ENCODE results near the gene FBXW5. TPM values are rescaled to one million over a fixed set of nuclear protein-coding genes. Genes with fewer than 3 reads are reported as not detected.

FBXW5 gene
- total RNA-seq, 1 experiment from 2014 or later, result 88.0 TPM

DNA sequence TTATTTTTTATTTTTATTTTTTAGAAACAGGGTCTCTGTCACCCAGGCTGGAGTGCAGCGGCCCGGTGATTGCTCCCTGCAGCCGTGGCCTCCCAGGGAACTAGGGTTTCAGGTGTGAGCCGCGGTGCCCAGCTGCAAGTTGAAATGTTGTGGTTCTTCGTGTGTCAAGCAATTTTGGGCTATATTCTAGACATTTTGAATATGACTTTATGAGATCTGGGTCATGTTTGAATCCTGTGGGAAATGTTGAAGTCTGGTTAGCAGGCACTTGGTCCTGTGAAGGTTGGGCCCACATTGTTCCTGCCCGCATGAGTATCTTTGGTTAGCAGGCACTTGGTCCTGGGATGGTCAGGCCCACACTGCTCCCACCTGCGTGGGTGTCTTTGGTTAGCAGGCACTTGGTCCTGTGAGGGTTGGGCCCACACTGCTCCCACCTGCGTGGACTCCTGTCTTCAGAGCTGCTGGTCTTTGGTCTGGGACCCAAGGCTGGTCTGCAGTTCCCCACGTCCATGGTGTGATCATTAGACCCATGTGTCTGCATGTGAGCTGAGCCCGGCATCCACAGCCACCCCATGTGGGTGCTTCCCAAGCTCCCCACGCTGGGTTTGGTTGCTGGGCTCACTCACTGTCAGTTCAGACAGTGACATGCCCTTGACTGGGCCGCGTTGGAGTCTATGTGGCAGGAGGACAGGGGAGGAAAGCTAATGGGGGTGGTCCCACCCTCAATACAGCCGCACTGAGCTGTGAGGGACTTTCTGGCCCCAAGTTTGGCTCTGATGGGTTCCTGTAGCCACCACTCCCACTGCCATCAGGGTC is 7.1 kb downstream of the FBXW5 start:
- ChIA-PET RAD21 (ENCODE audit: low non-redundant PET in 1 of 2, low total read pairs in 2 of 2, uncharacterized antibody in 2 of 2, unreplicated experiment in 2 of 2) (no interaction called here), CTCF (interaction anchor here (1.8 kb wide), 1 partner anchor 11 kb away, joined by 5 read pairs; no protein-coding TSS in a partner anchor), POLR2A (interaction anchor here (0.7 kb wide), 1 partner anchor 11 kb away, joined by 3 read pairs; no protein-coding TSS in a partner anchor)
- H3K79me2 ChIP-seq (ENCODE audit: insufficient read depth, low read length), result peaks cover 2% of the 10 kb centered on the region; the same call in 1 of the 2 replicates
- no peaks in the 10 kb centered on the region for H3K27me3 ChIP-seq (ENCODE audit: insufficient read depth, low read length)
- H3K9ac ChIP-seq (ENCODE audit: low read length), result no peak overlapping the region
- H2AFZ ChIP-seq (ENCODE audit: low read depth, low read length, poor library complexity, severe bottlenecking), result no peak overlapping the region
- no peaks in the 10 kb centered on the region for H3K9me3 ChIP-seq (ENCODE audit: control insufficient read depth in 1 of 2, insufficient read depth in 1 of 2, low read depth in 1 of 2, low read length in 2 of 2)
- no peak overlapping the region for H3K4me2 ChIP-seq (ENCODE audit: low read length)
- H3K36me3 ChIP-seq (ENCODE audit: control insufficient read depth in 1 of 2, insufficient read depth in 2 of 2, low read length in 2 of 2), result peaks cover 10 to 15% of the 10 kb centered on the region in 2 experiments; a peak in 3 of 4 replicates
- no peak for ATAC-seq
- H3K4me3 ChIP-seq (replicated peaks in 1 of 2; ENCODE audit: low read depth in 1 of 2, low read length in 2 of 2), result no peak overlapping the region
- DNase-seq (ENCODE audit: low read depth, low spot score), result no peak
- no peaks in the 10 kb centered on the region for H4K20me1 ChIP-seq (ENCODE audit: insufficient read depth)
- BruUV-seq (replicated peaks), result no TSS peak
- TF ChIP-seq EGR1 (IDR thresholded peaks at IDR 0.05; ENCODE audit: low read depth) (no peak), SIN3A (IDR thresholded peaks at IDR 0.05; ENCODE audit: low read depth) (no peak), CEBPB (IDR thresholded peaks at IDR 0.05; ENCODE audit: low read depth) (no peak), EZH2phosphoT487 (IDR thresholded peaks at IDR 0.05; ENCODE audit: borderline replicate concordance) (no peak), FOSL1 (IDR thresholded peaks at IDR 0.05; ENCODE audit: low read depth) (no peak), SP1 (IDR thresholded peaks at IDR 0.05; ENCODE audit: low read depth) (no peak), EZH2 (IDR thresholded peaks at IDR 0.05) (no peak), POLR2A (IDR thresholded peaks at IDR 0.05; ENCODE audit: borderline replicate concordance, extremely low read depth, insufficient read depth, insufficient read length) (no peak), ZFX (IDR thresholded peaks at IDR 0.05) (no peak), SRF (IDR thresholded peaks at IDR 0.05; ENCODE audit: low read depth) (no peak), ELF1 (IDR thresholded peaks at IDR 0.05; ENCODE audit: borderline replicate concordance, low read depth) (no peak), CBX3 (IDR thresholded peaks at IDR 0.05; ENCODE audit: low read depth) (no peak), TCF7L2 (IDR thresholded peaks at IDR 0.05; ENCODE audit: borderline replicate concordance, extremely low read depth, insufficient read depth, insufficient read length) (no peak), POLR2AphosphoS5 (IDR thresholded peaks at IDR 0.05; ENCODE audit: low read depth, low read length) (no peak)
- TF ChIP-seq, protein P1, sequence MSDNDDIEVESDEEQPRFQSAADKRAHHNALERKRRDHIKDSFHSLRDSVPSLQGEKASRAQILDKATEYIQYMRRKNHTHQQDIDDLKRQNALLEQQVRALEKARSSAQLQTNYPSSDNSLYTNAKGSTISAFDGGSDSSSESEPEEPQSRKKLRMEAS (IDR thresholded peaks at IDR 0.05), result no peak
- TF ChIP-seq, protein P2, sequence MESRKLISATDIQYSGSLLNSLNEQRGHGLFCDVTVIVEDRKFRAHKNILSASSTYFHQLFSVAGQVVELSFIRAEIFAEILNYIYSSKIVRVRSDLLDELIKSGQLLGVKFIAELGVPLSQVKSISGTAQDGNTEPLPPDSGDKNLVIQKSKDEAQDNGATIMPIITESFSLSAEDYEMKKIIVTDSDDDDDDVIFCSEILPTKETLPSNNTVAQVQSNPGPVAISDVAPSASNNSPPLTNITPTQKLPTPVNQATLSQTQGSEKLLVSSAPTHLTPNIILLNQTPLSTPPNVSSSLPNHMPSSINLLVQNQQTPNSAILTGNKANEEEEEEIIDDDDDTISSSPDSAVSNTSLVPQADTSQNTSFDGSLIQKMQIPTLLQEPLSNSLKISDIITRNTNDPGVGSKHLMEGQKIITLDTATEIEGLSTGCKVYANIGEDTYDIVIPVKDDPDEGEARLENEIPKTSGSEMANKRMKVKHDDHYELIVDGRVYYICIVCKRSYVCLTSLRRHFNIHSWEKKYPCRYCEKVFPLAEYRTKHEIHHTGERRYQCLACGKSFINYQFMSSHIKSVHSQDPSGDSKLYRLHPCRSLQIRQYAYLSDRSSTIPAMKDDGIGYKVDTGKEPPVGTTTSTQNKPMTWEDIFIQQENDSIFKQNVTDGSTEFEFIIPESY (IDR thresholded peaks at IDR 0.05; ENCODE audit: extremely low read depth, insufficient replicate concordance, low read length), result no peak
- TF ChIP-seq, protein P3, sequence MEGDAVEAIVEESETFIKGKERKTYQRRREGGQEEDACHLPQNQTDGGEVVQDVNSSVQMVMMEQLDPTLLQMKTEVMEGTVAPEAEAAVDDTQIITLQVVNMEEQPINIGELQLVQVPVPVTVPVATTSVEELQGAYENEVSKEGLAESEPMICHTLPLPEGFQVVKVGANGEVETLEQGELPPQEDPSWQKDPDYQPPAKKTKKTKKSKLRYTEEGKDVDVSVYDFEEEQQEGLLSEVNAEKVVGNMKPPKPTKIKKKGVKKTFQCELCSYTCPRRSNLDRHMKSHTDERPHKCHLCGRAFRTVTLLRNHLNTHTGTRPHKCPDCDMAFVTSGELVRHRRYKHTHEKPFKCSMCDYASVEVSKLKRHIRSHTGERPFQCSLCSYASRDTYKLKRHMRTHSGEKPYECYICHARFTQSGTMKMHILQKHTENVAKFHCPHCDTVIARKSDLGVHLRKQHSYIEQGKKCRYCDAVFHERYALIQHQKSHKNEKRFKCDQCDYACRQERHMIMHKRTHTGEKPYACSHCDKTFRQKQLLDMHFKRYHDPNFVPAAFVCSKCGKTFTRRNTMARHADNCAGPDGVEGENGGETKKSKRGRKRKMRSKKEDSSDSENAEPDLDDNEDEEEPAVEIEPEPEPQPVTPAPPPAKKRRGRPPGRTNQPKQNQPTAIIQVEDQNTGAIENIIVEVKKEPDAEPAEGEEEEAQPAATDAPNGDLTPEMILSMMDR (IDR thresholded peaks at IDR 0.05 in 2 of 3, conservative IDR thresholded peaks at IDR 0.05 in 1 of 3; ENCODE audit: borderline replicate concordance in 1 of 3, insufficient read depth in 1 of 3, low read depth in 2 of 3, low read length in 2 of 3), result no peak
- TF ChIP-seq, protein P4, sequence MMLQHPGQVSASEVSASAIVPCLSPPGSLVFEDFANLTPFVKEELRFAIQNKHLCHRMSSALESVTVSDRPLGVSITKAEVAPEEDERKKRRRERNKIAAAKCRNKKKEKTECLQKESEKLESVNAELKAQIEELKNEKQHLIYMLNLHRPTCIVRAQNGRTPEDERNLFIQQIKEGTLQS (IDR thresholded peaks at IDR 0.05), result no peak
- H3K27ac ChIP-seq (ENCODE audit: low read depth, low read length), result no peak overlapping the region
- no peaks in the 10 kb centered on the region for H3K9me2 ChIP-seq (ENCODE audit: insufficient read depth)
- intact Hi-C loops (cut with micrococcal nuclease), result no loop called here
- no peaks in the 10 kb centered on the region for H3K4me1 ChIP-seq (ENCODE audit: control insufficient read depth in 1 of 2, insufficient read depth in 2 of 2, low read length in 2 of 2)

All from HCT116 (cell line).